Fibroblast of lung (primary cell): ENCODE measurements around the gene RSF1.

Experiments
- EZH2 ChIP-seq: IDR thresholded peaks from 2 replicates; pipeline ENCODE4 v1.5.1; 2012; ENCODE audit warnings: low read length, control low read depth, mild to moderate bottlenecking; ENCODE audit errors: missing control alignments
- TF ChIP-seq, protein P1 (sequence below), 2 donors: IDR thresholded peaks in 1 of 2; conservative IDR thresholded peaks in 1 of 2; 1 replicate in 1 of 2; 2 replicates in 1 of 2; pipeline ENCODE4 v1.5.1; 2011 to 2012; ENCODE audit warnings: low read length in 2 of 2, control low read depth in 1 of 2, inconsistent platforms in 1 of 2, low read depth in 1 of 2, mild to moderate bottlenecking in 1 of 2

DNA sequence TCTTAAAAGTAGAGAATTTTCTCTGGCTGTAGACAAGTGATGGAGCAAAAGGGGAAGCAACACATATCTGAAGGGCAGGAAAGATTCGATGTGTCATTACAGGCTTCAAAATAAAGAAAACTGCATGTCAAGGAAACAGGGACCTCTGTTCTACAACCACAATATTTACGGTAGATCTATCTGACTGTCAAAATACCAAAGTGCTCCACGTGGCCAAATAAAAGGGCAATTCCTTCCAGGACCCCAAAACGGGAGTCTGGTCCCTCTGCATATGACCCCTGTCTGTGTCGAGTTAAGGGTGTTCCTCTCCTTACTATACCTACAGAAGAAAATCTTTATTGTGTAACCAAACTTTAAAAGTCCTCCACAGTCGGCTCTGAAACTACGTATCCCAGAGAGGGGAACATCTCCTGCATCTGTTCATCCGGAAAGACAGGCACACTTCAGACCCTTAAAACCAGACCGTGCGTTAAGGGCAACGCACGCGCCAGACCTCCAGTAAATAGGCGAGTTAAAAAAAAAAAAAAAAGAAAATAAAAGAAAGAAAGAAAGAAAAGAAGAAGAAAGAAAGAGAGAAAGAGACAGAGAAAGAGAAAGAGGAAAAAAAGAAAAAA is 183.7 kb downstream of the RSF1 start:
- no peak for TF ChIP-seq EZH2
- TF ChIP-seq, protein P1, sequence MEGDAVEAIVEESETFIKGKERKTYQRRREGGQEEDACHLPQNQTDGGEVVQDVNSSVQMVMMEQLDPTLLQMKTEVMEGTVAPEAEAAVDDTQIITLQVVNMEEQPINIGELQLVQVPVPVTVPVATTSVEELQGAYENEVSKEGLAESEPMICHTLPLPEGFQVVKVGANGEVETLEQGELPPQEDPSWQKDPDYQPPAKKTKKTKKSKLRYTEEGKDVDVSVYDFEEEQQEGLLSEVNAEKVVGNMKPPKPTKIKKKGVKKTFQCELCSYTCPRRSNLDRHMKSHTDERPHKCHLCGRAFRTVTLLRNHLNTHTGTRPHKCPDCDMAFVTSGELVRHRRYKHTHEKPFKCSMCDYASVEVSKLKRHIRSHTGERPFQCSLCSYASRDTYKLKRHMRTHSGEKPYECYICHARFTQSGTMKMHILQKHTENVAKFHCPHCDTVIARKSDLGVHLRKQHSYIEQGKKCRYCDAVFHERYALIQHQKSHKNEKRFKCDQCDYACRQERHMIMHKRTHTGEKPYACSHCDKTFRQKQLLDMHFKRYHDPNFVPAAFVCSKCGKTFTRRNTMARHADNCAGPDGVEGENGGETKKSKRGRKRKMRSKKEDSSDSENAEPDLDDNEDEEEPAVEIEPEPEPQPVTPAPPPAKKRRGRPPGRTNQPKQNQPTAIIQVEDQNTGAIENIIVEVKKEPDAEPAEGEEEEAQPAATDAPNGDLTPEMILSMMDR (conservative IDR thresholded peaks at IDR 0.05 in 1 of 2, IDR thresholded peaks at IDR 0.05 in 1 of 2; ENCODE audit: low read depth in 1 of 2, low read length in 2 of 2): no peak
